Coronary artery (tissue), 2 donors: ENCODE data around the gene TASOR.
"Not testable (repeated sequence)": the region's sequence is repeated elsewhere in the genome, so short reads cannot be mapped to it uniquely, and the experiment has no call there.

Source experiments
- DNase-seq: peaks from one replicate; pipeline ENCODE4 v3.0.0-alpha.2; 2017; ENCODE audit warnings: low spot score
- H3K27ac ChIP-seq, 2 donors: fragments of 200-600 bp; sonication (generic); one replicate each; pipeline ENCODE4 v1.5.1; 2016 to 2019
- H3K4me3 ChIP-seq: fragments of 200-600 bp; sonication (generic); 2 replicates; pipeline ENCODE4 v1.5.1; 2016; ENCODE audit warnings: mild to moderate bottlenecking, moderate library complexity
- TF ChIP-seq, protein P1 (sequence below): fragments of 200-600 bp; sonication (generic); IDR thresholded peaks from one replicate; pipeline ENCODE4 v1.5.1; 2019; ENCODE audit warnings: antibody characterized with exemption

Gene TASOR

DNA sequence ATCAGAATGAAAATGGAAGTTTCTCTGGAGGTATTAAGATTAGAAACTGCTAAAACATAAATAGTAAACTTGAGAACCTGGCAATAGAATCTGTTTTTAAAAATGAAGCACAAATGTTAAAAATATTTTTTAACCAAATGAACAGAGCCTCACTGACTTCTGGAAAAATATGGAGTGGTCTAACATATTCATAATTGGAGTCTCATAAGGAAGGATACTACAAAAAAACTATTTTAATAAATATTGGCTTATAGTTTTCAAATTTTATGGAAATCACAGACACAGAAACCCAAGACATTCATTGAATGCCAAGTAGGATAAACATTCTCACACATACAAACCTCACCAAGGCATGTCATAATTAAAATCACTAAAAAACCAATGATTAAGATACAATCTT lies 23.6 kb upstream of the TASOR start:
- TF ChIP-seq, protein P1, sequence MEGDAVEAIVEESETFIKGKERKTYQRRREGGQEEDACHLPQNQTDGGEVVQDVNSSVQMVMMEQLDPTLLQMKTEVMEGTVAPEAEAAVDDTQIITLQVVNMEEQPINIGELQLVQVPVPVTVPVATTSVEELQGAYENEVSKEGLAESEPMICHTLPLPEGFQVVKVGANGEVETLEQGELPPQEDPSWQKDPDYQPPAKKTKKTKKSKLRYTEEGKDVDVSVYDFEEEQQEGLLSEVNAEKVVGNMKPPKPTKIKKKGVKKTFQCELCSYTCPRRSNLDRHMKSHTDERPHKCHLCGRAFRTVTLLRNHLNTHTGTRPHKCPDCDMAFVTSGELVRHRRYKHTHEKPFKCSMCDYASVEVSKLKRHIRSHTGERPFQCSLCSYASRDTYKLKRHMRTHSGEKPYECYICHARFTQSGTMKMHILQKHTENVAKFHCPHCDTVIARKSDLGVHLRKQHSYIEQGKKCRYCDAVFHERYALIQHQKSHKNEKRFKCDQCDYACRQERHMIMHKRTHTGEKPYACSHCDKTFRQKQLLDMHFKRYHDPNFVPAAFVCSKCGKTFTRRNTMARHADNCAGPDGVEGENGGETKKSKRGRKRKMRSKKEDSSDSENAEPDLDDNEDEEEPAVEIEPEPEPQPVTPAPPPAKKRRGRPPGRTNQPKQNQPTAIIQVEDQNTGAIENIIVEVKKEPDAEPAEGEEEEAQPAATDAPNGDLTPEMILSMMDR = no peak
- H3K4me3 ChIP-seq = no peak overlapping the region
- no peak for DNase-seq
- no peak overlapping the region for H3K27ac ChIP-seq

DNA sequence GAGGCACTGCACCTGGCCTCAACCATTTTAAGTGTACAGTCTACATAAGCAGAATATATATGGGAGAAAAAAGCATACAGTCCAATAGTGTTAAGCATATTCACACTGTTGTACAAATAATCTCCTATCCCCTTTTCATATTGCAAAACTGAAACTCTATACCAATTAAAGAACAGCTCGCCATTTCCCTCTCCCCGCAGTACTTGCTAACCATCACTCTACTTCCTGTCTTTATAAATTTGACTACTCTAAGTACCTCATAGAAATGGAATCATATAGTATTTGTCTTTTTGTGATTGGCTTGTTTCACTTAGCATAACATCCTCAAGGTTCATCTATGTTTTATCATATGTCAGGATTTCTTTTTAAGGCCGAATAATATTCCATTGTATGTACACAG lies 21.6 kb upstream of the TASOR start:
- Histone ChIP-seq H3K4me3 (no peak overlapping the region), H3K27ac (no peak overlapping the region)
- no peak for DNase-seq
- TF ChIP-seq, protein P1 = no peak

DNA sequence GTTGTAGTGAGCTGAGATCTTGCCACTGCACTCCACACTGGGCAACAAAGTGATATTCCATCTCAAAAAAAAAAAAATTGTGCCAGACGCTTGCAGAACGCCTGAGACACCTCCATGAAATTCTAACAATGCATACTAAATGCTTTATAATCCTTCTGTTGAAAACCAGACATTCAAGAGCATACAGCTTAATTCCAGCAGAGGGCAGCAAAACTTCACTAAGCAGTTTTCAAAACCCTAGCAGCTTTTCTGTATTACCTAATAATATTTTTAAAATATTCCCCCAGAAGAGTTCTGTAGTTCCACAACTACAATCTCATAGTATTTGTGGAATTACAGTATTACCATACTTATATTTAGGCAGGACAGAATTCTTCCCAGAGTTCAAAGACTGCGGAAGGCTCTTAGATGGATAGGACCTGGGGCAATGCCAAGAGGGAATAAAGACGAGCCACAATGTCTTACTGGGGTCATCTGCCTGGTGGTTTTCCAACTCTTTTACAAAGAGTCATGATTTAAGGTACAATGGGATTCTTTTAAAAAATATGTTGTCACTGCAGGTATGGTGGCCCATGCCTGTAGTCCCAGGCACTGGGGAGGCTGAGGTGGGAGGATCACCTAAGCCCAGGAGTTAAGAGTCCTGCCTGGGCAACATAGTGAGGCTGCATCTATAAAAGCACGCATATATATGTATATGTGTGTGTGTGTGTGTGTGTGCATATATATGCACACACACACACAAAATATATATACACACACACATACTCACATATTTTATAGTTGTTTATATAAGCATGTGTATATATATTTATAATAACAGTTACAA lies 19.6 kb upstream of the TASOR start:
- Histone ChIP-seq H3K27ac (no peak overlapping the region), H3K4me3 (no peak overlapping the region)
- TF ChIP-seq, protein P1 = peak; percentile 83
- DNase-seq = no peak

DNA sequence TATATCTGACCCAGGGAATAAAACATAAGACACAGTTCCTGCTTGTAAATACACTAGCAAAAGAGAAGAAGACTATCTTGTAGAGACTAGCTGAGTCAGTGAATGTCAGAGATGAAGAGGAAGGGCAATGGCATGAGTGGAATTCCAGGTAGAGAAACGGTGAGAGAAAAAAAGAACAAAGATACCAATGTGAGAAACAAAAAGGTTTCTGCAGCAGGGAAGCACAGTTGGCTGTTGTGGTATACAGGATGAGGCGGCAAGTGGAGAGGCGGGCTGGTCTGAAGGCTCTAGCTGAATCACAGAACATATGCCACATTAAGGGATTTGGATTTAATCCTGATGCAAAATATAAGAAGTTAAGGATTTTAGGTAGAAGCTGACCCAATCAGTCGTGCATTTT lies 17.1 kb upstream of the TASOR start:
- Histone ChIP-seq H3K27ac (no peak overlapping the region), H3K4me3 (no peak overlapping the region)
- no peak for DNase-seq
- TF ChIP-seq, protein P1 = no peak

DNA sequence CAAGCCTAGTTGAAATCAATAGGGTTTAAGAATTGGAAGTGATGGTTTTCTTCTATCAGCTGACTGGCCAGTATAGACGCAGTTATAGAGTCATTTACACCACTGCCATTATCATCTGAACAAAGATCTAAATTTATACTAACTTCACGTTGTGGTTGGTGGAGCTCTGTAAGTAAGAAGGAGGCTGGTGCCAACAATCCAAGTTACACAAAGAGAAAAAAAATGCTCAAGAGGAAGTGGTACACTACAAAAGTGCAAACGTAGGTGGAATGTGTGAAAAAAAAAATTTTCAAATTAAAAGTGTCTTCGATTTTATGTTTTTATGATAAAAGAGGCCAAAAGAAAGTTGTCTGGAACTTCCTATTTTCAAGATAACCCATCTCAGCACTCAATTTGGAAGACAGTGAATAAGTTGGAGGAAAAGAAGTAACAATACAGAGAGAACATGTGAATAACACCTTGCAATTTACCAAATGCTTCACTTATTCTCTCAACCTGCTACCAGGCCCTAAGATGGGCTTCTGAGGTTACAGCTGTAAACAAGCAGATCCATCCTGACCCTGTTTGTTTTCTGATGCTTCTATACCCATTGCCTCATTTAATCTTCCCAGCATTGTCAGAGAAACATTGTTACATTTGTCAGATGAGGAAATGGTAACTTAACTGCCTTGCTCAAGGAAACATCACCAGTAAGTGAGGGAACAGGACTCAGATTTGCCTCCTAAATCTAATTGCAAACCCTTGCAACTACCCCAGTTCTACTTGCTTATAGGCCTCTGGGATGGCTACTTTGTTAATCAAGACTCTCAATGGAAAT lies 12.0 kb upstream of the TASOR start:
- no peak for DNase-seq
- no peak overlapping the region for H3K4me3 ChIP-seq
- no peak overlapping the region for H3K27ac ChIP-seq
- TF ChIP-seq, protein P1 = no peak

DNA sequence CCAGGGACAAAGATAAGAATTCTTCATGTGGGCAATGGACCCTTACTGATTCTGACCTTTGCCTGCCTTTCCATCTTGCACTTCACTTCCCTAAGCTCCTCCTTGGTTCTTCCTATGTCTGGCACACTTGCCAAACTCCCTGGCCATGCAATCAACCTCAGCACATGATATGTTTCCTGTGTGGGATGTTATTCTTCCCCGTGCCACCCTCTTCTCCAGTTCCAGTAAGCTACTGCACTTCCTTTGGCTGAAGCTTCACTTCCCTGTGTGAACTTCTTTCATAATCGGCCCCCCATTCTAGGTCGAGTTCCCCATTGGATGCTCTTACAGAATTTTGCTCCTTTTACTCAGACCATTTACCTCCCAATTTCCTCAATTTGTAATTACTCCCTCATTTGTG lies 10.7 kb upstream of the TASOR start:
- Histone ChIP-seq H3K4me3 (no peak overlapping the region), H3K27ac (no peak overlapping the region)
- no peak for DNase-seq
- TF ChIP-seq, protein P1 = no peak

DNA sequence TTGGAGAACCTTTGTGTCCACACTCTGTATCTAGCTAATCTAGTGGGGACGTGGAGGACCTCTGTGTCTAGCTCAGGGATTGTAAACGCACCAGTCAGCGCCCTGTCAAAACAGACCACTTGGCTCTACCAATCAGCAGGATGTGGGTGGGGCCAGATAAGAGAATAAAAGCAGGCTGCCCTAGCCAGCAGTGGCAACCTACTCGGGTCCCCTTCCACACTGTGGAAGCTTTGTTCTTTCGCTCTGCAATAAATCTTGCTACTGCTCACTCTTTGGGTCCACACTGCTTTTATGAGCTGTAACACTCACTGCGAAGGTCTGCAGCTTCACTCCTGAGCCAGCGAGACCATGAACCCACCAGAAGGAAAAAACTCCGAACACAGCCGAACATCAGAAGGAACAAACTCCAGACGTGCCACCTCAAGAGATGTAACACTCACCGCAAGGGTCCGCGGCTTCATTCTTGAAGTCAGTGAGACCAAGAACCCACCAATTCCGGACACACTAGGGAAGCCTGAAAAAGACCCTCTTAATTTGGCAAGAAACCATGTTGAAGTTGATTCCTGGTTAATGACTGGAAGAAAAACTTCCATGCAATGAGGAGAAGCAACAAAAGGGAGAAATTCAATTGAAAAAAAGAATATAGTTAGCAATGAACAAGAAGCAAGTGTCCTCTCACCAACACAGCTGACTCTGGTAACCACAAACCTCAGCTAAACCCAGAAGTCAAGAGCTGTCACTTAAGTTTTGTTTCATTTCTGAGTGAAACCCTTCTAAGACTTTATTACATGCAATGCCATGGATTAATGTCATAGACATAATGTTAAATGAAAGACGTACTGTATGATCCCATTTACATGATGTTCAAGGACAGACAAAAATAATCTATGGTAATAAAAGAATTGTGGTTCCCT lies 9.7 kb upstream of the TASOR start:
- H3K27ac ChIP-seq = peak overlapping the region in 1 of 2 donors; percentile 5
- not testable (repeated sequence) for H3K4me3 ChIP-seq, DNase-seq

DNA sequence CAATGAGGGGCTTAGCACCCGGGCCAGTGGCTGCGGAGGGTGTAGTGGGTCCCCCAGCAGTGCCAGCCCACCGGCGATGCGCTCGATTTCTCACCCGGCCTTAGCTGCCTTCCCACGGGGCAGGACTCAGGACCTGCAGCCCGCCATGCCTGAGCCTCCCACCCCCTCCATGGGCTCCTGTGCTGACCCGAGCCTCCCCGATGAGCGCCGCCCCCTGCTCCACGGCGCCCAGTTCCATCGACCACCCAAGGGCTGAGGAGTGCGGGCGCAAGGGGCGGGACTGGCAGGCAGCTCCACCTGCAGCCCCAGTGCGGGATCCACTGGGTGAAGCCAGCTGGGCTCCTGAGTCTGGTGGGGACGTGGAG lies 8.9 kb upstream of the TASOR start:
- DNase-seq, H3K27ac ChIP-seq, H3K4me3 ChIP-seq: not testable (repeated sequence)
